Measurements from ENCODE around the gene FBXL16. TPM values are rescaled to one million over a fixed set of nuclear protein-coding genes. Genes with fewer than 3 reads are reported as not detected.
"Not testable (repeated sequence)": the region's sequence is repeated elsewhere in the genome, so short reads cannot be mapped to it uniquely, and the experiment has no call there.

The FBXL16 gene
- total RNA-seq, 1 experiment from 2014 or later: not detected

- no peak overlapping the region for H3K27ac ChIP-seq
- H3K27me3 ChIP-seq (replicated peaks): peaks cover 52% of the 10 kb centered on the region
- DNase-seq (ENCODE audit: low read depth in 1 of 2, low spot score in 2 of 2): no peak
- H3K36me3 ChIP-seq: peaks cover 6% of the 10 kb centered on the region; the same call in 1 of the 2 replicates
- H3K4me3 ChIP-seq: no peak overlapping the region
- no peaks in the 10 kb centered on the region for H3K9me3 ChIP-seq (replicated peaks)
- H3K4me1 ChIP-seq (replicated peaks): peaks cover 14% of the 10 kb centered on the region
Measured at GRCh38 chr16:692356-693108, 13.1 kb downstream of the FBXL16 start.

- H3K4me3 ChIP-seq; DNase-seq (ENCODE audit: low read depth in 1 of 2, low spot score in 2 of 2); H3K27ac ChIP-seq; H3K9me3 ChIP-seq (replicated peaks): not testable (repeated sequence)
- Histone ChIP-seq H3K4me1 (replicated peaks) (peaks cover 14% of the 10 kb centered on the region), H3K27me3 (replicated peaks) (peaks cover 50% of the 10 kb centered on the region), H3K36me3 (peaks cover 19% of the 10 kb centered on the region)
Measured at GRCh38 chr16:691242-691641, 14.4 kb downstream of the FBXL16 start.

GRCh38 chr16:689175-689897, 16.3 kb downstream of the FBXL16 start:
- Histone ChIP-seq H3K36me3 (peaks cover 35% of the 10 kb centered on the region), H3K4me3 (peak overlapping the region; percentile 71), H3K9me3 (replicated peaks) (no peaks in the 10 kb centered on the region), H3K27me3 (replicated peaks) (peaks cover 33% of the 10 kb centered on the region), H3K4me1 (replicated peaks) (peaks cover 17% of the 10 kb centered on the region), H3K27ac (peak overlapping the region; percentile 36; the same call in 1 of the 2 replicates)
- DNase-seq (ENCODE audit: low read depth in 1 of 2, low spot score in 2 of 2): no peak

- H3K27me3 ChIP-seq (replicated peaks): peaks cover 14% of the 10 kb centered on the region
- H3K4me3 ChIP-seq: no peak overlapping the region
- H3K9me3 ChIP-seq (replicated peaks): no peaks in the 10 kb centered on the region; the same call in none of the 2 replicates
- no peak for DNase-seq (ENCODE audit: low read depth in 1 of 2, low spot score in 2 of 2)
- H3K27ac ChIP-seq: no peak overlapping the region
- H3K4me1 ChIP-seq (replicated peaks): peaks cover 29% of the 10 kb centered on the region
- H3K36me3 ChIP-seq: peaks cover 54% of the 10 kb centered on the region
Measured at GRCh38 chr16:687499-687898, 18.1 kb downstream of the FBXL16 start.

GRCh38 chr16:686459-687260, 18.9 kb downstream of the FBXL16 start:
- H3K27me3 ChIP-seq (replicated peaks): peaks cover 6% of the 10 kb centered on the region
- H3K36me3 ChIP-seq: peaks cover 62% of the 10 kb centered on the region
- DNase-seq (ENCODE audit: low read depth in 1 of 2, low spot score in 2 of 2): no peak
- H3K4me3 ChIP-seq: no peak overlapping the region
- H3K27ac ChIP-seq: no peak overlapping the region
- no peaks in the 10 kb centered on the region; the same call in none of the 2 replicates for H3K9me3 ChIP-seq (replicated peaks)
- H3K4me1 ChIP-seq (replicated peaks): peaks cover 35% of the 10 kb centered on the region

GRCh38 chr16:685967-686366, 19.6 kb downstream of the FBXL16 start:
- Histone ChIP-seq H3K4me1 (replicated peaks) (peaks cover 42% of the 10 kb centered on the region), H3K36me3 (peaks cover 69% of the 10 kb centered on the region)
- DNase-seq (ENCODE audit: low read depth in 1 of 2, low spot score in 2 of 2): peak; percentile 41 to 81

GRCh38 chr16:684961-685696, 20.5 kb downstream of the FBXL16 start:
- Histone ChIP-seq H3K9me3 (replicated peaks) (peaks cover 4% of the 10 kb centered on the region), H3K27me3 (replicated peaks) (no peaks in the 10 kb centered on the region), H3K36me3 (peaks cover 76% of the 10 kb centered on the region), H3K27ac (no peak overlapping the region), H3K4me1 (replicated peaks) (peaks cover 43% of the 10 kb centered on the region), H3K4me3 (no peak overlapping the region)
- no peak for DNase-seq (ENCODE audit: low read depth in 1 of 2, low spot score in 2 of 2)

More at GRCh38 chr16:685967-686366, 19.6 kb downstream of the FBXL16 start:
- Histone ChIP-seq H3K27ac (no peak overlapping the region), H3K4me3 (no peak overlapping the region), H3K9me3 (replicated peaks) (no peaks in the 10 kb centered on the region; the same call in none of the 2 replicates), H3K27me3 (replicated peaks) (no peaks in the 10 kb centered on the region)

- Histone ChIP-seq H3K27me3 (replicated peaks) (no peaks in the 10 kb centered on the region), H3K4me3 (peak within 1 kb of the TSS; percentile 50), H3K36me3 (peaks cover 78% of the 10 kb centered on the region), H3K4me1 (replicated peaks) (peaks cover 44% of the 10 kb centered on the region), H3K27ac (peak within 1 kb of the TSS; percentile 29; the same call in 1 of the 2 replicates), H3K9me3 (replicated peaks) (peaks cover 5% of the 10 kb centered on the region)
- peak; percentile 77 to 94 for DNase-seq (ENCODE audit: low read depth in 1 of 2, low spot score in 2 of 2)
Measured at GRCh38 chr16:684071-684794, 21.4 kb downstream of the FBXL16 start, which contains the start of gene JMJD8. Gene JMJD8, minus strand, starts transcription at chr16:684334. Its CDS starts 15 bp downstream, at chr16:684319.

- peak overlapping the region; percentile 29; the same call in 1 of the 2 replicates for H3K27ac ChIP-seq
- H3K27me3 ChIP-seq (replicated peaks): no peaks in the 10 kb centered on the region
- peak overlapping the region; percentile 50 for H3K4me3 ChIP-seq
- H3K4me1 ChIP-seq (replicated peaks): peaks cover 43% of the 10 kb centered on the region
- peaks cover 5% of the 10 kb centered on the region for H3K9me3 ChIP-seq (replicated peaks)
- no peak for DNase-seq (ENCODE audit: low read depth in 1 of 2, low spot score in 2 of 2)
- H3K36me3 ChIP-seq: peaks cover 78% of the 10 kb centered on the region
Measured at GRCh38 chr16:683396-684070, 22.1 kb downstream of the FBXL16 start.

GRCh38 chr16:682493-683395, 22.9 kb downstream of the FBXL16 start:
- Histone ChIP-seq H3K27me3 (replicated peaks) (no peaks in the 10 kb centered on the region), H3K9me3 (replicated peaks) (peaks cover 5% of the 10 kb centered on the region), H3K27ac (no peak overlapping the region), H3K36me3 (peaks cover 74% of the 10 kb centered on the region), H3K4me3 (no peak overlapping the region), H3K4me1 (replicated peaks) (peaks cover 43% of the 10 kb centered on the region)
- DNase-seq (ENCODE audit: low read depth in 1 of 2, low spot score in 2 of 2): no peak

- Histone ChIP-seq H3K4me3 (no peak overlapping the region), H3K4me1 (replicated peaks) (peaks cover 43% of the 10 kb centered on the region), H3K27me3 (replicated peaks) (no peaks in the 10 kb centered on the region), H3K27ac (no peak overlapping the region), H3K36me3 (peaks cover 66% of the 10 kb centered on the region), H3K9me3 (replicated peaks) (peaks cover 5% of the 10 kb centered on the region)
- DNase-seq (ENCODE audit: low read depth in 1 of 2, low spot score in 2 of 2): no peak
Measured at GRCh38 chr16:681746-682427, 23.7 kb downstream of the FBXL16 start.
